Neural cell (in vitro differentiated cells): ENCODE measurements around the gene DPP9. TPM values are rescaled to one million over a fixed set of nuclear protein-coding genes. Genes with fewer than 3 reads are reported as not detected.

ENCODE experiments used
- H2AFZ ChIP-seq: fragments of 200-600, 300-800 bp; sonication (generic), shearing (Covaris generic); 2 replicates; pipeline ENCODE4 v1.6.0; 2014; ENCODE audit warnings: low read depth, mild to moderate bottlenecking, antibody characterized with exemption, low read length, moderate library complexity
- H3F3A ChIP-seq: fragments of 200-600 bp; shearing (Covaris generic); 2 replicates; pipeline ENCODE4 v1.6.1; 2016; ENCODE audit warnings: mild to moderate bottlenecking, moderate library complexity, mixed read lengths, antibody characterized with exemption, low read length; ENCODE audit not compliant: insufficient read depth, poor library complexity, severe bottlenecking
- H3K27ac ChIP-seq: fragments of 200-600, 300-800 bp; sonication (generic), shearing (Covaris generic); 2 replicates; pipeline ENCODE4 v1.5.1; 2014; ENCODE audit warnings: mild to moderate bottlenecking, low read length, moderate library complexity
- H3K27me3 ChIP-seq: fragments of 300-800, 200-600 bp; sonication (generic), shearing (Covaris generic); 2 replicates; pipeline ENCODE4 v1.6.0; 2014; ENCODE audit warnings: mild to moderate bottlenecking, low read depth, low read length, moderate library complexity; ENCODE audit not compliant: insufficient read depth
- H3K36me3 ChIP-seq: fragments of 300-800, 200-600 bp; sonication (generic), shearing (Covaris generic); 2 replicates; pipeline ENCODE4 v1.5.1; 2014; ENCODE audit warnings: mild to moderate bottlenecking, antibody characterized with exemption, low read length, moderate library complexity; ENCODE audit not compliant: insufficient read depth
- H3K4me2 ChIP-seq: fragments of 300-800, 200-600 bp; sonication (generic), shearing (Covaris generic); 2 replicates; pipeline ENCODE4 v1.6.0; 2014; ENCODE audit warnings: mild to moderate bottlenecking, low read length
- H3K4me3 ChIP-seq: fragments of 300-800, 200-600 bp; sonication (generic), shearing (Covaris generic); 2 replicates; pipeline ENCODE4 v1.5.1; 2014; ENCODE audit warnings: mild to moderate bottlenecking, low read length, moderate library complexity
- H3K79me2 ChIP-seq: fragments of 200-600 bp; shearing (Covaris generic); replicated peaks from 2 replicates; pipeline ENCODE4 v1.6.0; 2014; ENCODE audit warnings: mild to moderate bottlenecking, low read length, moderate library complexity; ENCODE audit not compliant: insufficient read depth
- H3K9ac ChIP-seq: fragments of 300-800, 200-600 bp; sonication (generic), shearing (Covaris generic); 2 replicates; pipeline ENCODE4 v1.6.1; 2016; ENCODE audit warnings: mild to moderate bottlenecking, low read length, mixed read lengths
- H3K9me2 ChIP-seq: fragments of 200-600 bp; shearing (Covaris generic); 2 replicates; pipeline ENCODE4 v1.6.1; 2016; ENCODE audit warnings: mild to moderate bottlenecking, low read length, mixed read lengths; ENCODE audit not compliant: insufficient read depth
- H3K9me3 ChIP-seq: fragments of 200-600, 300-800 bp; sonication (generic), shearing (Covaris generic); 2 replicates; pipeline ENCODE4 v1.6.1; 2016; ENCODE audit warnings: mild to moderate bottlenecking, mixed run types, low read length, moderate library complexity, mixed read lengths
- H4K20me1 ChIP-seq: fragments of 200-600 bp; shearing (Covaris generic); 2 replicates; pipeline ENCODE4 v1.6.1; 2016; ENCODE audit warnings: mild to moderate bottlenecking, mixed run types; ENCODE audit not compliant: insufficient read depth
- CTCF ChIP-seq: fragments of 450-650 bp; IDR thresholded peaks from 2 replicates; pipeline ENCODE4 v1.5.1; 2014; ENCODE audit warnings: antibody characterized with exemption, mild to moderate bottlenecking, moderate library complexity; ENCODE audit not compliant: poor library complexity, severe bottlenecking
- EP300 ChIP-seq: fragments of 450-650 bp; conservative IDR thresholded peaks from 2 replicates; pipeline ENCODE4 v1.6.1; 2014; ENCODE audit warnings: antibody characterized with exemption, mild to moderate bottlenecking, moderate library complexity; ENCODE audit not compliant: poor library complexity, severe bottlenecking
- EZH2 ChIP-seq: fragments of 200-600, 300-800 bp; shearing (Covaris generic), sonication (generic); IDR thresholded peaks from 2 replicates; pipeline ENCODE4 v1.6.1; 2014; ENCODE audit warnings: antibody characterized with exemption, low read length, borderline replicate concordance, mild to moderate bottlenecking; ENCODE audit not compliant: insufficient read depth, poor library complexity, severe bottlenecking
- MXI1 ChIP-seq: fragments of 450-650 bp; conservative IDR thresholded peaks from 2 replicates; pipeline ENCODE4 v1.6.1; 2014; ENCODE audit warnings: antibody characterized with exemption, mild to moderate bottlenecking; ENCODE audit not compliant: poor library complexity, severe bottlenecking
- POLR2AphosphoS5 ChIP-seq: IDR thresholded peaks from 2 replicates; pipeline ENCODE4 v1.6.1; 2012
- RAD21 ChIP-seq: fragments of 450-650 bp; conservative IDR thresholded peaks from 2 replicates; pipeline ENCODE4 v1.6.1; 2014; ENCODE audit warnings: antibody characterized with exemption, mild to moderate bottlenecking, moderate library complexity
- REST ChIP-seq: IDR thresholded peaks from 2 replicates; pipeline ENCODE4 v1.6.1; 2012; ENCODE audit warnings: borderline replicate concordance
- SMC3 ChIP-seq: fragments of 450-650 bp; conservative IDR thresholded peaks from 2 replicates; pipeline ENCODE4 v1.6.1; 2014; ENCODE audit warnings: antibody characterized with exemption, mild to moderate bottlenecking, moderate library complexity; ENCODE audit not compliant: poor library complexity
- TAF1 ChIP-seq: IDR thresholded peaks from 2 replicates; pipeline ENCODE4 v1.6.1; 2012; ENCODE audit warnings: low read depth
- polyA plus RNA-seq: library from polyadenylated mRNA; depleted of rRNA; stranded (reverse); fragments of >200 nt; gene quantifications from 2 replicates; pipeline ENCODE4 v1.2.3, GENCODE V29; 2014

The DPP9 gene
- polyA plus RNA-seq, 1 donor from 2014 or later, result 11.7 TPM

- TF ChIP-seq POLR2AphosphoS5, result no peak
- no peak for TF ChIP-seq RAD21
- no peak for TF ChIP-seq REST
- no peak for TF ChIP-seq MXI1
- TF ChIP-seq CTCF, result no peak
- TF ChIP-seq EZH2, result no peak
- TF ChIP-seq SMC3, result no peak
- TF ChIP-seq TAF1, result no peak
- TF ChIP-seq EP300, result no peak
Observed at GRCh38 chr19:4700693-4700970, 23.0 kb downstream of the DPP9 start.

GRCh38 chr19:4699826-4700692 lies 23.6 kb downstream of the DPP9 start:
- Histone ChIP-seq H3K9ac (no peak overlapping the region), H3F3A (no peaks in the 10 kb centered on the region), H2AFZ (no peak overlapping the region), H3K9me2 (no peaks in the 10 kb centered on the region), H4K20me1 (no peaks in the 10 kb centered on the region), H3K79me2 (no peaks in the 10 kb centered on the region), H3K4me3 (no peak overlapping the region), H3K4me2 (no peak overlapping the region), H3K27me3 (no peaks in the 10 kb centered on the region), H3K9me3 (no peaks in the 10 kb centered on the region), H3K27ac (no peak overlapping the region), H3K36me3 (no peaks in the 10 kb centered on the region)
- TF ChIP-seq EZH2 (no peak), MXI1 (no peak), POLR2AphosphoS5 (no peak), RAD21 (no peak), EP300 (no peak), TAF1 (no peak), CTCF (no peak)

More at GRCh38 chr19:4700693-4700970, 23.0 kb downstream of the DPP9 start:
- H3K4me2 ChIP-seq, result no peak overlapping the region
- H4K20me1 ChIP-seq, result no peaks in the 10 kb centered on the region
- no peaks in the 10 kb centered on the region for H3K9me3 ChIP-seq
- no peaks in the 10 kb centered on the region for H3K9me2 ChIP-seq
- H3K9ac ChIP-seq, result no peak overlapping the region
- no peaks in the 10 kb centered on the region for H3K27me3 ChIP-seq
- H3F3A ChIP-seq, result no peaks in the 10 kb centered on the region
- no peak overlapping the region for H2AFZ ChIP-seq
- H3K4me3 ChIP-seq, result no peak overlapping the region
- no peak overlapping the region for H3K27ac ChIP-seq
- no peaks in the 10 kb centered on the region for H3K79me2 ChIP-seq
- H3K36me3 ChIP-seq, result no peaks in the 10 kb centered on the region
